Measurements from ENCODE around the gene POU2F3.

DNA sequence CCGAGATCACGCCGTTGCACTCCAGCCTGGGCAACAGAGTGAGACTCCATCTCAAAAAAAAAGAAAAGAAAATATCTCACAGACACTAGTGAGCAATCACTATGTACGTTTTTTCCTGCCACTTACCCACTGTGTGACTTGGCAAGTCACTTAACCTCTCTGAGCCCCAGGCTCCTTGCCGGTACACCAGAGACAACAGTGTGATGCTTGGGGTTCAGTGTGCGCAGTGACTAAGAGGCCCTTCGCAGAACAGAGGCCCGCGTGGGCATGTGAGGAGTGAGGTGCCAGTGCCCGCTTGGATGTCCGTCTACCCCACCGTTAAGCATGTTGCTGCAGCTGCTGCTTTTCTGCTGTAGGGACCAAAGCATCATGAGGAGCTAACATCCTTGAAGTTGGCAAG lies 22.4 kb upstream of the POU2F3 start:
- TF ChIP-seq, protein P1, sequence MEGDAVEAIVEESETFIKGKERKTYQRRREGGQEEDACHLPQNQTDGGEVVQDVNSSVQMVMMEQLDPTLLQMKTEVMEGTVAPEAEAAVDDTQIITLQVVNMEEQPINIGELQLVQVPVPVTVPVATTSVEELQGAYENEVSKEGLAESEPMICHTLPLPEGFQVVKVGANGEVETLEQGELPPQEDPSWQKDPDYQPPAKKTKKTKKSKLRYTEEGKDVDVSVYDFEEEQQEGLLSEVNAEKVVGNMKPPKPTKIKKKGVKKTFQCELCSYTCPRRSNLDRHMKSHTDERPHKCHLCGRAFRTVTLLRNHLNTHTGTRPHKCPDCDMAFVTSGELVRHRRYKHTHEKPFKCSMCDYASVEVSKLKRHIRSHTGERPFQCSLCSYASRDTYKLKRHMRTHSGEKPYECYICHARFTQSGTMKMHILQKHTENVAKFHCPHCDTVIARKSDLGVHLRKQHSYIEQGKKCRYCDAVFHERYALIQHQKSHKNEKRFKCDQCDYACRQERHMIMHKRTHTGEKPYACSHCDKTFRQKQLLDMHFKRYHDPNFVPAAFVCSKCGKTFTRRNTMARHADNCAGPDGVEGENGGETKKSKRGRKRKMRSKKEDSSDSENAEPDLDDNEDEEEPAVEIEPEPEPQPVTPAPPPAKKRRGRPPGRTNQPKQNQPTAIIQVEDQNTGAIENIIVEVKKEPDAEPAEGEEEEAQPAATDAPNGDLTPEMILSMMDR (optimal IDR thresholded peaks at IDR 0.05 in 1 of 3, IDR thresholded peaks at IDR 0.05 in 1 of 3, conservative IDR thresholded peaks at IDR 0.05 in 1 of 3; ENCODE audit: extremely low read depth in 1 of 3, insufficient read depth in 2 of 3, low read length in 3 of 3) = no peak
- TF ChIP-seq EZH2 (IDR thresholded peaks at IDR 0.05; ENCODE audit: low read length) = no peak

Measured in keratinocyte (primary cell).